HL-60/S4 (cell line): ENCODE measurements around the gene MAGI3.
"Not testable (repeated sequence)": the region's sequence is repeated elsewhere in the genome, so short reads cannot be mapped to it uniquely, and the experiment has no call there.

Experiments used
- in situ Hi-C: fragments of 300-500 bp; cut with MboI; formaldehyde crosslinking; loops from 2 replicates; pipeline ENCODE4 v1.14.3; 2022; ENCODE audit warnings: low sequenced_read_pairs

MAGI3 gene

DNA sequence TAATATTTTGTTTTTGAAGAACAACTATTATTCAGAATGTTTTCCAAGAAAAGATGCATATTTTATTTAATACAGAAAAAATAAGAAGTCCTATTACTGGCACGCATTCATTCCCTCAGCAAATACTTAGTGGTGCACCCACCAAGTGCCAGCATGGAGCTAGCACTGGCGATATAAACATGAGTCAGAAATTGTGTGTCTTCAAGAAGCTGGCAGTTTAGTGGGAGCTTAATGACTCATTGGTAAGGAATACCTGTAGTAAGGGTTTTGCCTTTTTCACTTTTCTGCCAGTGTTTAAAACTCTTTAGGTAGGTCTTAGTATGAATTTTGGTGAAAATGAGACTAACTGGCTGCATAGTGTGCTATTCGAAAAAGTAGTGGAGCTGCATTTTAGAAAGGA lies 6.3 kb downstream of the MAGI3 start:
- in situ Hi-C loops: no loop called here

DNA sequence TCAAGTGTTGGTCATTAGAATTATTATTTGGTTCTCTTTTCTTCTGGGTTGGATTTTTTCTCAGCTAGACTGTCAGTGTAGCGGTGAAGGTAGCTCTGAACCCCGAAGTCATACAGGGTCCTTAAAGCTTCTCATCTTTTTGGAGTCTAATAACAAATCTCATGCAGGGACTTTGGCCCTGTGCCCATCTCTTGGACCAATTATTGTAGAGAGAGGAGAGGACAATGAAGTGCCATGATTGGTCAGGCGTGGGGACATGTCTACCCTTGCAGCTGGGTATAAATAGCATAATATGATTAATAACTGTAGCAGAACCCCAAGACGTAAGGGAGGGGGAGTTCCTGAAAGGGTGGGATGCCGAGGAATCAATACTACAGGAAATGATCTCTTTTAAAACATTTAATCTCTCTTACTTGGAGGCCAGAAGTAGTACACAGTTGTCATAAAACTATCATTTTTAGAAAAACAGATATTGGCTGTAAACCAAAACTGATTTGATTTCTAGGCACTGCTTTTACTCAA lies 8.8 kb downstream of the MAGI3 start:
- in situ Hi-C loops: no loop called here

DNA sequence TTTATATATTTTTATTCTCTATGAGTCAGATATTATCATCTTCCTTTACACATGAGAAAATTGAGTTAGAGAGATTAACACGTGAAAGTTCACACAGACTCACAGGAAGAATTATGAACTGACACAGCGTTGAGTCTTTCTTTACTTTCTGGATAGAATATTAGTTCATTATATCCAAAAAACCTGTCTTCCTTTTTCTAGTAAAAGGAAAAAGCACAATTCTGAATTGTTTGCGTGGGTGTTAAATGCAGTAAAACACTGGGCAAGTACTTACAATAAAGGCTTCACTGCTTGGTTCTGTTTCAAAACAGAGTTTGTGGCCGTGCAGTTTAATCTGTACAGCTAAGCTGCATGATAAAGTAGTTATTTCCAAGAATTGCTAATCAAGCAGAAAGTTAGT lies 10.8 kb downstream of the MAGI3 start:
- in situ Hi-C loops: no loop called here

DNA sequence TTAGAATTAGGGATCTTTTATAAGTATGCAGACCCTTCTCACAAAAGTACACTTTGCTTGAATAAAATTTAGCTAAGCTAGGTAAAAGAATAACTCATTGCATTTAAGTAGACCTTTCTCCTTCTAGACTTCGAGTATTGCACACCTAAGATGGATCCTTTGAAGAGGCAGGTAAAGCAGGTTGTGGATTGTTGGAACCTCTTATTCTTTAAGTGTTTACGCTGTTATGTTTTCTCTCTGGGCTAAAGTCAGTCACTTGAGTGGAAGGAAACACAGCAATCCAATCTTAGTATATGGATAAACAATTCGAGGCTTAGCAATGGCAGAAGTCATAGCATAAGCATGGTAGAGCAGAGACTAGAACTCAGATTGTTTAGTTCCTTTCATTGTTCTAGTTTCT lies 11.4 kb downstream of the MAGI3 start:
- in situ Hi-C loops: no loop called here

DNA sequence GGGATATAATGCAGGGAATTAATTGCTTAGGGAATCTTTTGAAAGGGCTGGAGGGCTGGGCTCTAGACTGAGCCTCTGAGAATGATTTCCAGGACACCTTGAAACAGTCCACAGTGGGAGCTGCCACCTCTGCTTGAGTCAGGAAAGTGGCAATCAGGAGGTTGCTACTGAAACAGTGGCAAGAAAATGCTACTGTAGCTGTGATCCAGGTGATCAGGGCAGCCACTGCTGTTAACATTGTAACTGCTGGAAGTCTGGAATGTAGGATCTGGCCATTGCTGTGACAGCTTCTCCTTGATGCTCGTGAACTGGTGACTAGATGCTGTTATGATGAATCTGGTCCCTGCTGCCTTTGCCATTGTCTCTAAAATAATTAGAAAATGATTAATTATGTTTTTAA lies 12.8 kb downstream of the MAGI3 start:
- in situ Hi-C loops: no loop called here

DNA sequence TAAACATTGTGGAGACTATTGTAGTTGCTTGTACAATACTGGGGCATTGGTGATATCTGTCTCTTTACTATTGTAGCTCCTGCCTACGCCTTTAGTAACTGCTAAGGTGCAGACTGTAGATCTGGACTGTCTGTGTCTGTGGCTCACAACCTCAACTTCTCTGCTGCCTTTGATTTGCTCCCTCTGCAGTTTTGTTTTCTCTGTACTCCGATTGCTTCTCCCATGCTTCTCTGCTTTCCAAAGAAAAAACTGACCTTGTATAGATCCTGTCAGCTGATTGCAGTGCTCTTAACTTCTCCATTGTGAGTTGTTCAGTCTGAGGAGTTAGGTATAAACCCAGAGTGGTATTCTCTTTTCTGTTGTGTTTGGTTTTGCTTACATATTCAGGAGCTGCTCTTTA lies 15.3 kb downstream of the MAGI3 start:
- in situ Hi-C loops: no loop called here

DNA sequence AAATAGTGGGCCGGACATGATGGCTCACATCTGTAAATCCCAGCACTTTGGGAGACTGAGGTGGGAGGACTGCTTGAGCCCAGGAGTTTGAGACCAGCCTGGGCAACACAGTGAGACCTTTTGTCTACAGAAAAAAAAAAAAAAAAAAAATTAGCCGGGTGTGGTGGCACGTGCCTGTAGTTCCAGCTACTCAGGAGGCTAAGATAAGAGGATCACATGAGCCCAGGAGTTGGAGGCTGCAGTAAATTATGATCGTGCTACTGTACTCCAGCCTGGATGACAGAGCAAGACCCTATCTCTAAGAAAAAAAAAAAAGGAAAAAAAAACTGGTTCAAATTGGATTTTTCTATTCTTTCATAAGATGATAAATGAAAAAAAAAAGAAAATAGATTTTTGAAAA lies 15.8 kb downstream of the MAGI3 start:
- in situ Hi-C loops: not testable (repeated sequence)

DNA sequence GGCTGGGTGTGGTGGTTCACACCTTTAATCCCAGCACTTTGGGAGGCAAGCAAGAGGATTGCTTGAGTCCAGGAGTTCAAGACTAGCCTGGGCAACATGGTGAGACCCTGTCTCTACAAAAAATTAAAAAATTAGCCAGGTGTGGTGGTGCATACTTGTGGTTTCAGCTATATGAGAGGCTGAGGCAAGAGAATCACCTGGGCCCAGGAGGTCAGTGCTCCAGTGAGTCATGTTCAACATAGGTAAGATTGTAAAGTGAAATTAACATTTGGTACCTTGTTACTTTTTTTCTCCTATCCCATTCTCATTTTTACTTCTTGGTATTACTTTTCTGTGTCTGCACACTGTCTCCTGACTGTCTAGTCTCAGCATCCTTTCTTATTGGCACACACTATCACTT lies 19.0 kb downstream of the MAGI3 start:
- in situ Hi-C loops: no loop called here

DNA sequence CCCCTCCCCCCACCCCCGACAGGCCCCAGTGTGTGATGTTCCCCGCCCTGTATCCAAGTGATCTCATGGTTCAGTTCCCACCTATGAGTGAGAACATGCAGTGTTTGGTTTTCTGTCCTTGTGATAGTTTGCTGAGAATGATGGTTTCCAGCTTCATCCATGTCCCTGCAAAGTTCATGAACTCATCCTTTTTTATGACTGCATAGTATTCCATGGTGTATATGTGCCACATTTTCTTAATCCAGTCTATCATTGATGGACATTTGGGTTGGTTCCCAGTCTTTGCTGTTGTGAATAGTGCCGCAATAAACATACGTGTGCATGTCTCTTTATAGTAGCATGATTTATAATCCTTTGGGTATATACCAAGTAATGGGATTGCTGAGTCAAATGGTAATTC lies 21.7 kb downstream of the MAGI3 start:
- in situ Hi-C loops: not testable (repeated sequence)

DNA sequence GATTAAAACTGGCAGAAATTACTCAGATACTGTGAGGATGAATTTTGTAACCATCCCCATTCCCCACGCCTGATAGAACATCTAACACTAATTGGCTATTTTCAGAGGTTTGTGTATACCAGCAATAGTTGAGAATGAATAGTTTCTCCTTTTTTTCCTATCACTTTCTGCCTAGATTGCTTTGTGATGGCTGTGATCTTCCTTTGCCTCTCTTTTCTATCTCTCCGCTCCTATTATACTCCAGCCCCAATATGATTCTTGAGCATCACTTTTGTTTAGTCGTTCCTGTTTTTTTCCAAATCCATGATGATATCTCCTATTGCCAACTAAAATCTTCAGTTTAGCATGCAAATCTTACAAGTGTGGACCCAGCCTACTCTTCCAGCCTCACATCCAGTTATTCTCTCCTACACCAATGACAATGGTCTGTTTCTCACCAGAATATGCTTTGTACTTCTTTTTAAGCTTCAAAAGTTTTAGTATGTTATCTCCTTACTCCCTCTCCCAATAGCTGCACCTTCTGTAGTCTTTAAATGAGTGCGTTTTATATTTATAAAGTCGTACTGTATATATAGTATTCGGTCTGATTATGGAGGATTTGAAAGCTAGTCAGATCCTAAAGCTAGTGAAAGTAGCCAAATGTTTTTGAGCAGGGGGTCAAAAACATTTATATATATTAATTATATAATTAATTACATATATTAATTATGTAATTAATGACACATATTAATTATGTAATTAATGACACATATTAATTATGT lies 25.2 kb downstream of the MAGI3 start:
- in situ Hi-C loops: no loop called here

DNA sequence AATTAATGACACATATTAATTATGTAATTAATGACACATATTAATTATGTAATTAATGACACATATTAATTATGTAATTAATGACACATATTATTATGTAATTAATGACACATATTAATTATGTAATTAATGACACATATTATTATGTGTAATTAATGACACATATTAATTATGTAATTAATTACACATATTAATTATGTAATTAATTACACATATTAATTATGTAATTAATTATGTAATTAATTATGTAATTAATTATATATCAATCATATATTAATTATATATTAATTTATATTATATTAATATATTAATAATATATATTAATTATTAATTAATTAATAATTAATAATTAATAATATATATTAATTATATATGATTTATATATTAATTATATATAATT lies 25.8 kb downstream of the MAGI3 start:
- in situ Hi-C loops: not testable (repeated sequence)

DNA sequence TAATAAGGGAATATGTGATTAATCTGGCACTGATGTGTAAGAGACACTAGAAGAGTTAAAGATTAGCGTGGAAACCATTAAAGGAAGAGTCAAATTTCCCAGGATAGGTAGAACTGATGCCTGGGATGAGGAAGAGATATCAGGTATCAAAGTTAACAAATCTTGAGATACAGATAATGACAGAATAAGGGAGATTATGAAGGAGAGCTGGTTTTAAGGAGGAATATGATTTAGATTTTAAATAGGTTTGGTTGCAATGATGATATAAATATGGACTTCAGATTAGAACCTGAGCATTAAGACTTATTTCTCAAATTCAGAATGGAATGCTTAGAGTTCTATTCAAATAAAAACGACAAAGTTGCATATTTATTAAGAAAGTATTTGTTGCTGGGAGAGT lies 26.2 kb downstream of the MAGI3 start:
- in situ Hi-C loops: no loop called here

DNA sequence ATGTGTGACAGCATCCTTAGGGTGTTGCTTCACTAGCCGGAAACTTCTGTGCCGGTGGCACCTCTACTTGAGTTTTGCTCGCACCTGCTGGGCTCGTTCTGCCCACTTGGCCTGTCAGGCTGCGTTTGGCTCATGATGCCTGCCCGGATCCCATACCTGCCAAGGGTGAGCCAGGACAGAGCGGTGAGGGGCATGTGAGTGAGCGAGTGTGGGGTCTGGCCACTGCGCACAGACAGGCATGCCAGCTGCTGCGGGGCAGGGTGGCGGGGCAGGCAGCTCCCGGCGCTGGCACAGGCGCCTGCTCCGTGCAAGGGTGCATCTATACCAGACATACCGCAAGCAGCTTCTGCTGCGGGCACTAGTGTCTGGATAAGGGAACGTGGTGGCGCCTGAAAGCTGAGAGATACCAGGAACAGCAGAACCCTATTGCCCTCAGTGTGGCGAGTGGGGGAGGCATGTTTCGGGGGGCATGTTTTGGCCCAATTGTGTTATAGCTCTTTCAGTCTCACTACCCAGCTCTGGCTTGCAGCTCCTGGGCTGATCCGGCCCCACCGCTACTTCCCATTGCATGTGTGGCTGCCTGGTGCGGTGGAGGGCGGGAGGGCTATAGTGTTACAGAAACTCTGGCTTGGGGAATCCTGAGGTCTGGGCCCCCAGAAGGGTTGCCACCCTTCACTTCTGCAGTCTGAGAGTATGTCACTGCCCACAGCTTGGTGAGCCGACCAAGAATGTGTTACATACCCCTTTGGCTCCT lies 32.2 kb downstream of the MAGI3 start:
- in situ Hi-C loops: no loop called here

DNA sequence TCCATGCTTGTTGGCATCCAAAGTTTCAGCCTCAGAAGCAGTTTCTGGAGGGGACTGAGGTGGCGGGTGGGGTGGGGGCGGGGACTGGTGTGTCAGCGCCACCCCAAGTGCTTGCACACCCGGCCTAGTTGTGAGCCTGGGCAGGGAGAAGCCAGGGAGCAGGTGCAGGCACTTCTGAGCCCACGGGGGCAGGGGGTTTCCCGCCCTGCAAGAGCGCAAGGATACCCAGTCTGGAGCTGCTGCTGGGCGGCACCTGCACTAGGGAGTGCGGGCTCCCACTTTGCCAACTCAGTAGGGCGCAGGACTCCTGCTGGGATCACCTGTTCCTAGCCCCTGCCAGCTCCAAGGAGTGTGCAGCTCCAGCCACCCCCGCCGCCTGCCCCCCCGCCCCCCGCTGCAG lies 33.5 kb downstream of the MAGI3 start:
- in situ Hi-C loops: no loop called here

DNA sequence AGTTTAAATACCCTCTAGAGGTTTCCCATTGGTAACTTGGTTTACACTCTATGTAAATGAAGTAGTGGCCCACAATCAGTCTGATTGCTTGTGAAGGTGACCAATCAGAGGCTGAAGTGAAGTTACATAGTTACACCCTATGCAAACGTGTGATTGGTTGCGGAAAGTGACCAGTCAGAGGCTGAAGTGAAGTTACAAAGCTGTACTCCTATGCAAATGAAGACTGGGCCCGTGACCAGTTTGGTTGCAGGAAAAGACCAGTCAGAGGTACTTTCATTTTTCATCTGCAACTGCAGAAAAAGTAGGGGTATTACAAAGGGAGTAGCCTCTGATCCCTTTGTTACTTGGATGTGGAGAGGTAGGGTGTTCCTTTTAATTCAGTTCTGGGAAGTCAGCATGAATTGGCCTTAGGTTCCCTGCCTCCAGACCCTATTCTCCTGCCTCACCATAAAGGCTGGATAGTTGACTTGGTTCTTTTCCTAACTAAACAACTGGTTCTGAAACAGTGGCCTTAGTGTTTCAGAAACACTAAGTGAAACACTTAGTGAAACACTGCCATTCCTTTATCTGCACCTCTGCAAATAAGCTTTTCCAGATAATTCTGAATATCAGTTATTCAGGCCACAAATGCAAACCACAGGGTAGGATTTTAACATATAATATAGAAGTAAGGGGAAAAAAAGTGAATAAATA lies 39.3 kb downstream of the MAGI3 start:
- in situ Hi-C loops: no loop called here

DNA sequence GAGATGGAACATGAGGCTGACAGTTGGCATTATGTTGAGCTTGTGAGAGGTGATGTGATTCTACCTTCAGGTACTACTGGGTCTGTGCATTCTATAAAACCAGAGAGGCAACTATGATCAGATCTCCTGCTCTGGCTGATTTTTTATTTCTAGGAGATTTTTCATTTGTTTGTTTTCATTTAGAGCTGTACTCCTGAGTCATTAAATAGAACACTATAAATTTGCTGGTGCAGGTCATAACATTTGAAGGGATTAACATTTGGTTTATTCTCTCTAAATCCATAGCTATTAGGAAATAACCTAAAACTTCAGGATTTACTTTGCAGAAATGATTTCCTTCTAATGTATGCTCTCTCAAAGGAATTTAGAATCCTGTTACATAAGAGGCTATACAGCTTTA lies 42.9 kb downstream of the MAGI3 start:
- in situ Hi-C loops: no loop called here

DNA sequence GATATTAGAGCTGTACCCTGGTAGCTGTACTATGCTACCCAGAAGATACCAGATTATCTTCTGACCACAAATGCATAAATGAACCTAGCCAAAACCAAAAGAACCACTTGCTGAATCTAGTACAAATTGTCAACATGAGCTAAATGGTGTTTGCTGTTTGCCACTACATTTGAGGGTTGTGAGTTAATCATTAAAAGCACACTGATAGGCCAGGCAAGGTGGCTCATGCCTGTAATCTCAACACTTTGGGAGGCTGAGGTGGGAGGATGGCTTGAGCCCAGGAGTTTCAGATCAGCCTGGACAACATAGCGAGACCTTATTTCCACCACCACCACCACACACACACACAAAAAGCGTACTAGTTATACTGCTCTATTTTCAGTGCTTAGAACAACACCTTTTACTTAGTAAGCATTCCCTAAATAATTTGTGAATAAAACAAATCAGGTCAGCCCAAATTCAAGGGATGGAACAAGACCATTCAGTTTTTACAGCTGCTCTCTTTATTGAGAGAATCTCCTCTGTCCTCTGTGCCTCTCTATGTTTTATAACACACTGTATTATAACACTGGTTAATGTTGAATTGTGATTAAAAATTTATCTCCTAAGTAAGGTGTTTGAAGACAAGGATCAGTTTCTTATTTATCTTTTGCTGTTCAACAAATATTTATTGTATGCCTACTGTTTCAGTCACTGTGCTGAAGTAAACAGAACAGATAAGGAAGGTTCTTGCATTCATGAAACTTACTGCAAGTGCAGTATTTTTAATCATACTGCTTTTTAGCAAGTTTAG lies 44.0 kb downstream of the MAGI3 start:
- in situ Hi-C loops: no loop called here

DNA sequence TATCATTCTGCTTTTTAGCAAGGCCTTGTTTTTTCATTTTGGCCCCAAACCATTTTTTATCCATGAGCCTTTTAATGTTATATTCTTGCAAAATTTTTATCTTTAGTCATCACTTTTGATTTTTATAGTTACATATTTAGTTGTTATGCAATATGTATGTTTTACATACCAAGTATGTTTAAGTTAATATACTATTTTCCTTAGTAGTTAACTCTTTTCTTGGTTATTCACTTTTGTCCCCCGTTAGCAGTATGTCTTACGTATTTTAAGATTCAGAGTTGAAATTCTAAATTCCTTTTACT lies 44.5 kb downstream of the MAGI3 start:
- in situ Hi-C loops: no loop called here

DNA sequence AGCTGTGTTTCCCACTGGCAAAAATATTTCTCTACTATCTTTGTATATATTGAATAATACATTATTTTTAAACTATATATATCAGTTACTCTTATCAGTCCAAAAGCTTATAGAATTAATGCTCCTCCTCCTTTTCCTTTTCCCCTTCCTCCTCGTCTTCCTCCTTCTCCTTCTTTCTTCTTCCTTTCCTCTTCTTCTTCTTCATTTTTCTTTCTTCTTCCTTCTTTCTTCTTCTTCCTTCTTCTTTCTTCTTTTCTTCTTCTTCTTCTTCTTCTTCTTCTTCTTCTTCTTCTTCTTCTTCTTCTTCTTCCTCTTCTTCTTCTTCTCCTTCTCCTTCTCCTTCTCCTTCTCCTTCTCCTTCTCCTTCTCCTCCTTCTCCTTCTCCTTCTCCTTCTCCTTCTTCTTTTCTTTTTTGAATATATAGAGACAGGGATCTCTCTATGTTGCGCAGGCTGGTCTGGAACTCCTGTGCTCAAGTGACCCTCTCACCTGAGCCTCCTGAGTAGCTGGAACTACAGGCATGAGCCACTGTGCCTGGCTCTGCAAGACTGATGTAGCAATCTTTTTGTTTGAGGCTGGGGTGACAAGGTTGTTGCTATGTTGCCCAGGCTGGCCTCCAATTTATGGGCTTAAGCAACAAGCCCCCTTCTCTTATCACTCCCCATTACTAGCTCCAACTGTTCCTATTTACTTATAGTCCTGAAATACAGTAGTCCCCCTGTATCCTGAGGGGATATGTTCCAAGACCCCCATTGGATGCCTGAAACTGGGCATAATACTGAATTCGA lies 47.4 kb downstream of the MAGI3 start:
- in situ Hi-C loops: no loop called here

DNA sequence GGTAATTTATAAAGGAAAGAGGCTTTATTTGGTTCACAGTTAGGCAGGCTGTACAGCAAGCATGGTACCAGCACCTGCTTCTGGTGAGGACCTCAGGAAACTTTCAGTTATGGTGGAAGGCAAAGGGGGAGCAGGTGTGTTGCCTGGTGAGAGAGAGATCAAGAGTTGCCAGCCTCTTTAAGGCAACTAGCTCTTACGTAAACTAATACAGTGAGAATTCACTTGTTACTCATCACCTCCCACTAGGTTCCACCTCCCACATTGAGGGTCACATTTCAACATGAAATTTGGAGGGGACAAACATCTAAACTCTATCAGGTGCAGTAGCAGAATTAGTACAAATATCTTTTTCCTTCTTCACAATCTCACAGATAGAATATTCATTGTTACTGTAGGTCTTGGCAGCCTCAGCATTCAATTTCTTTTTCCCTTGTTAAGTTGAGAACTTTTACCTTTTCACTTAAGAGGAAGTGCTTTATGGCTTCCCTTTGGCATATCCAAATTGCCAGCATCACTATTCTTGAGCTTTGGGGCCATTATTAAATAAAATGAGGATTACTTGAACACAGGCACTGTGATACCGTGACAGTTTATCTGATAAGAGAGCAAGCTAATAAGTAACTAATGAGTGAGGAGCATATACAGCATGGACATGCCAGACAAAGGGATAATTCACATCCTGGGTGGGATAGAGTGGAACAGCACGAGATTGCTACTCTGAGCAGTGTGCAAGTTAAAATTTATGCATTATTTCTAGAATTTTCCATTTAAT lies 48.4 kb downstream of the MAGI3 start:
- in situ Hi-C loops: no loop called here
